OCI-LY7 (cell line): ENCODE results near the gene ANKRD11. TPM values are rescaled to one million over a fixed set of nuclear protein-coding genes. Genes with fewer than 3 reads are reported as not detected.

Experiments used
- BruUV-seq: library from RNA; stranded (reverse); fragments of 400-500 nt; replicated peaks from 2 replicates; lab custom pipeline; 2021; lab: Mats Ljungman, UMichigan
- CTCF ChIA-PET: fragments of 300-600 bp; sonication (Branson Sonifier 250); formaldehyde crosslinking; loops from one replicate; lab custom pipeline; 2022; ENCODE audit warnings: antibody characterized with exemption; ENCODE audit not compliant: unreplicated experiment; lab: Charles Lee
- POLR2A ChIA-PET: fragments of 300-600 bp; sonication (Branson Sonifier 250); formaldehyde crosslinking; loops from one replicate; lab custom pipeline; 2022; ENCODE audit warnings: antibody characterized with exemption; lab: Charles Lee
- DNase-seq: peaks from one replicate; pipeline ENCODE4 v3.0.0-alpha.2; 2015; ENCODE audit warnings: low spot score
- H2AFZ ChIP-seq: fragments of 200-600 bp; sonication (generic), shearing (Covaris generic); 2 replicates; pipeline ENCODE4 v1.6.1; 2014; ENCODE audit warnings: mild to moderate bottlenecking, antibody characterized with exemption, low read length, moderate library complexity
- H3K27ac ChIP-seq: fragments of 200-600 bp; sonication (generic); 2 replicates; pipeline ENCODE4 v1.5.1; 2014; ENCODE audit warnings: mixed run types, low read depth, mild to moderate bottlenecking, moderate library complexity, low read length, inconsistent platforms; ENCODE audit not compliant: poor library complexity, severe bottlenecking
- H3K36me3 ChIP-seq: fragments of 200-600 bp; sonication (generic); 2 replicates; pipeline ENCODE4 v1.6.1; 2014; ENCODE audit warnings: mild to moderate bottlenecking, antibody characterized with exemption, low read length, moderate library complexity, mixed read lengths; ENCODE audit not compliant: insufficient read depth
- H3K4me1 ChIP-seq: fragments of 200-600 bp; sonication (generic); 2 replicates; pipeline ENCODE4 v1.5.1; 2014; ENCODE audit warnings: mild to moderate bottlenecking, low read length; ENCODE audit not compliant: insufficient read depth, poor library complexity, severe bottlenecking
- H3K4me2 ChIP-seq: fragments of 200-600 bp; sonication (generic); 2 replicates; pipeline ENCODE4 v1.6.1; 2014; ENCODE audit warnings: mild to moderate bottlenecking, low read length
- H3K4me3 ChIP-seq: fragments of 200-600 bp; sonication (generic); 2 replicates; pipeline ENCODE4 v1.5.1; 2014; ENCODE audit warnings: mild to moderate bottlenecking, low read depth, low read length; ENCODE audit not compliant: poor library complexity, severe bottlenecking
- H3K79me2 ChIP-seq: fragments of 200-600 bp; sonication (generic); 2 replicates; pipeline ENCODE4 v1.6.1; 2016; ENCODE audit warnings: low read depth, mild to moderate bottlenecking, low read length, moderate library complexity, mixed read lengths; ENCODE audit not compliant: insufficient read depth
- H3K9me2 ChIP-seq: fragments of 200-600 bp; sonication (generic); 2 replicates; pipeline ENCODE4 v1.6.1; 2016; ENCODE audit warnings: mild to moderate bottlenecking, low read length, mixed read lengths; ENCODE audit not compliant: insufficient read depth
- H3K9me3 ChIP-seq: fragments of 200-600 bp; sonication (generic); 2 replicates; pipeline ENCODE4 v1.6.1; 2014; ENCODE audit warnings: mild to moderate bottlenecking, mixed run types, low read length, mixed read lengths
- H4K20me1 ChIP-seq: fragments of 200-600 bp; sonication (generic); 2 replicates; pipeline ENCODE4 v1.6.1; 2014; ENCODE audit warnings: mild to moderate bottlenecking, antibody characterized with exemption, low read length, moderate library complexity, mixed read lengths; ENCODE audit not compliant: insufficient read depth
- EZH2phosphoT487 ChIP-seq: fragments of 200-600 bp; sonication (generic); IDR thresholded peaks from 2 replicates; pipeline ENCODE4 v1.6.1; 2018; ENCODE audit warnings: low read depth, borderline replicate concordance, mild to moderate bottlenecking, mixed run types, antibody characterized with exemption, low read length, moderate library complexity, mixed read lengths
- intact Hi-C: fragments of 100-400 bp; cut with micrococcal nuclease; formaldehyde crosslinking; loops from one replicate; pipeline ENCODE4 v1.10.0; 2022; ENCODE audit not compliant: unreplicated experiment
- total RNA-seq, 2 experiments: library from RNA; depleted of rRNA in 1 of 2; stranded (reverse); fragments of >200 nt in 1 of 2; shearing (Covaris generic) in 1 of 2; gene quantifications; 2 replicates each; pipeline ENCODE4 v1.2.3, GENCODE V29; 2014 to 2022
- TF ChIP-seq, protein P1 (sequence below): fragments of 200-600 bp; sonication (generic); conservative IDR thresholded peaks from 2 replicates; pipeline ENCODE4 v1.5.1; 2014; ENCODE audit warnings: mild to moderate bottlenecking, antibody characterized with exemption, low read length, moderate library complexity, mixed read lengths

The ANKRD11 gene
- total RNA-seq, 2 experiments from 2014 or later: 89.1 to 251 TPM

DNA sequence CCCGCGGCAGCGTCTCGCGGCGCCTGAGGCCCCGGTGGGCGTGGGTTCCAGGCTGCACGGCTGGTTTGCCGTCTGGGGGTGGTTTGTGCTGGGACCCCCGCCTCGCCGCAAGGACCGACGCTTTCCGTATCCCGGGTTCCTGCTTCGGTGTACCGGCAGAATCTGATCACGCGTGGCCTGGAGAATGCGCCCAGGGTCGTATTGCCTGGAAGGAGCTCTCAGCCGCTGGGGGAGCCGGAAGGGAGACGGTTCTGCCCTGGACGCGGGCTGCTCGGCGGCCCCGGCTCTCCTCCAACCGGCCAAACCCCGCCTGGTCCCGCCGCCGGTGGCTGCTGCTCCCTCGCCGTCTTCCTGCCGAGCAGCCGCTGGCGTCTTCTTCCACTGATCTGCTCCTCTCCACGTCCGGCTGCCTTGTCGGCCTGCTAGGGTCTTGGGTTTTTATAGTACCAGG, 233.1 kb downstream of the ANKRD11 start:
- Histone ChIP-seq H3K9me3 (no peaks in the 10 kb centered on the region), H2AFZ (no peak overlapping the region), H3K79me2 (no peaks in the 10 kb centered on the region), H3K9me2 (no peaks in the 10 kb centered on the region), H3K4me1 (no peaks in the 10 kb centered on the region), H4K20me1 (no peaks in the 10 kb centered on the region), H3K36me3 (no peaks in the 10 kb centered on the region), H3K27ac (no peak overlapping the region), H3K4me2 (no peak overlapping the region), H3K4me3 (no peak overlapping the region)
- BruUV-seq: no TSS peak
- POLR2A ChIA-PET: no interaction called here
- CTCF ChIA-PET: no interaction called here
- TF ChIP-seq, protein P1, sequence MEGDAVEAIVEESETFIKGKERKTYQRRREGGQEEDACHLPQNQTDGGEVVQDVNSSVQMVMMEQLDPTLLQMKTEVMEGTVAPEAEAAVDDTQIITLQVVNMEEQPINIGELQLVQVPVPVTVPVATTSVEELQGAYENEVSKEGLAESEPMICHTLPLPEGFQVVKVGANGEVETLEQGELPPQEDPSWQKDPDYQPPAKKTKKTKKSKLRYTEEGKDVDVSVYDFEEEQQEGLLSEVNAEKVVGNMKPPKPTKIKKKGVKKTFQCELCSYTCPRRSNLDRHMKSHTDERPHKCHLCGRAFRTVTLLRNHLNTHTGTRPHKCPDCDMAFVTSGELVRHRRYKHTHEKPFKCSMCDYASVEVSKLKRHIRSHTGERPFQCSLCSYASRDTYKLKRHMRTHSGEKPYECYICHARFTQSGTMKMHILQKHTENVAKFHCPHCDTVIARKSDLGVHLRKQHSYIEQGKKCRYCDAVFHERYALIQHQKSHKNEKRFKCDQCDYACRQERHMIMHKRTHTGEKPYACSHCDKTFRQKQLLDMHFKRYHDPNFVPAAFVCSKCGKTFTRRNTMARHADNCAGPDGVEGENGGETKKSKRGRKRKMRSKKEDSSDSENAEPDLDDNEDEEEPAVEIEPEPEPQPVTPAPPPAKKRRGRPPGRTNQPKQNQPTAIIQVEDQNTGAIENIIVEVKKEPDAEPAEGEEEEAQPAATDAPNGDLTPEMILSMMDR: no peak
- TF ChIP-seq EZH2phosphoT487: no peak
- no peak for DNase-seq
- intact Hi-C loops: no loop called here

DNA sequence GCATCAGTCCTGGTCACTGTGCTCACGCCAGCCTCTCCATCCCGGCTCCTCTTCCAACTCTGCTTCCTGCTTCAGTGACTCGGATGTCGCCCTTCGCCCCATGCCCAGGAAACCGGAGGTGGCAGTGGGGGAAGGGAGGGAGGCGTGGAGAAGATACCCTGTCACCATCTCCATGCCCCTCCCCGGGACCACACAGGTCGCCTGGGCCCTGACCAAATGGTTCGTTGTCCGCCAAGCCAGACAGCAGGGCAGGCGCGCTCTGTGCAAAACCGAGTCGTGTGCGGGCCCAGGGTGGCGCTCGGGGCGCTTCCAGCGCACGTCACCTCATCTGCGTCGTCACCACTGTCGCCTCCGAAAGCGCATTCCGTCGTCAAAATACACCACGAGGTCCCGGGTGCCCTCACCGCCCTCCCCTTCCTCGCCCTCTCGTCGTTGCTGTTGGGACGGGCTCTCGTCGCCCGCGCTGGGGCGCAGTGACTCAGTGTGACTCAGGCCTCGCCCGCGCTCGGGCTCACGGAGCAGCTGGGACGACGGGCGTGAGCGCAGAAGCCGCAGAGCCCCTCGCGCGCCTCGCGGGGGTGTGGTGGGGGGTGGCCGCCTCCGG, 233.6 kb downstream of the ANKRD11 start:
- no peaks in the 10 kb centered on the region for H3K79me2 ChIP-seq
- no peaks in the 10 kb centered on the region for H3K9me3 ChIP-seq
- no peaks in the 10 kb centered on the region for H3K9me2 ChIP-seq
- no peak for TF ChIP-seq EZH2phosphoT487
- TF ChIP-seq, protein P1: no peak
- H3K4me1 ChIP-seq: no peaks in the 10 kb centered on the region
- CTCF ChIA-PET: no interaction called here
- no peak overlapping the region for H3K4me3 ChIP-seq
- H3K27ac ChIP-seq: no peak overlapping the region
- intact Hi-C loops: no loop called here
- H3K36me3 ChIP-seq: no peaks in the 10 kb centered on the region
- no peak for DNase-seq
- no peak overlapping the region for H2AFZ ChIP-seq
- H4K20me1 ChIP-seq: no peaks in the 10 kb centered on the region
- BruUV-seq: no TSS peak
- no peak overlapping the region for H3K4me2 ChIP-seq
- POLR2A ChIA-PET: no interaction called here

DNA sequence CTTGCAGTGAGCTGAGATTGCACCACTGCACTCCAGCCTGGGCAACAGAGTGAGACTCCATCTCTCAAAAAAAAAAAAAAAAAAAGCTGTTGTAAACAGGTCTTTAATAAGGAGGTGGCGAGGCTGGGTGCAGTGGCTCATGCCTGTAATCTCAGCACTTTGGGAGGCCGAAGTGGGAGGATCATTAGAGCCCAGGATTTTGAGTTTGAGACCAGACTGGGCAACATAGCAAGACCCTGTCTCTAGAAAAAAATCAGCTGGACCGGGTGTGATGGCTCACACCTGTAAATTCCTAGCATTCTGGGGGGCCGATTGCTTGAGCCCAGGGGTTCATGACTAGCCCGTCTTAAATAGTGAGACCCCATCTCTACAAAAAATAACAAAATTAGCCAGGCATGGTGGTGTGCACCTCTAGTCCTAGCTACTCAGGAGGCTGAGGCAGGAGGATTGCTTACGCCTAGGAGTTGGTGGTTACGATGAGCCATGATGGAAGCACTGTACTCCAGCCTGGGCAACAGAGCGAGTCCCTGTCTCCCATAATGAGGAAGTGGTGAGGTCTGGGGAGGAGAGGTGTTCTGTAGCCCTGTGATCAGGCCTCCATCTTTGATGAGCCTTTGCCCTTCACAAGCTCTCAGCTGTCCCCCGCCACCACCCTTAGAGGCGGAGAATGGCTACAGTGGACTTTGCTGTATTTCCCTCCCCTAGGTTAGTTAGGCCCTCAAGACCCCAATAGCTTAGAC, 236.6 kb downstream of the ANKRD11 start:
- Histone ChIP-seq H3K4me1 (no peaks in the 10 kb centered on the region), H3K4me3 (no peak overlapping the region), H3K27ac (no peak overlapping the region), H3K4me2 (no peak overlapping the region), H3K9me3 (peaks cover 6% of the 10 kb centered on the region; the same call in 1 of the 2 replicates), H4K20me1 (no peaks in the 10 kb centered on the region), H3K79me2 (no peaks in the 10 kb centered on the region), H2AFZ (no peak overlapping the region), H3K36me3 (no peaks in the 10 kb centered on the region), H3K9me2 (no peaks in the 10 kb centered on the region)
- DNase-seq: no peak
- intact Hi-C loops: no loop called here
- TF ChIP-seq, protein P1: no peak
- no peak for TF ChIP-seq EZH2phosphoT487
- no TSS peak for BruUV-seq
- POLR2A ChIA-PET: interaction anchor here (0.5 kb wide), 1 partner anchor 250 kb away, joined by 3 read pairs; no protein-coding TSS in a partner anchor
- CTCF ChIA-PET: no interaction called here
